Measurements from ENCODE around the gene CTDNEP1.

Gene CTDNEP1

DNA sequence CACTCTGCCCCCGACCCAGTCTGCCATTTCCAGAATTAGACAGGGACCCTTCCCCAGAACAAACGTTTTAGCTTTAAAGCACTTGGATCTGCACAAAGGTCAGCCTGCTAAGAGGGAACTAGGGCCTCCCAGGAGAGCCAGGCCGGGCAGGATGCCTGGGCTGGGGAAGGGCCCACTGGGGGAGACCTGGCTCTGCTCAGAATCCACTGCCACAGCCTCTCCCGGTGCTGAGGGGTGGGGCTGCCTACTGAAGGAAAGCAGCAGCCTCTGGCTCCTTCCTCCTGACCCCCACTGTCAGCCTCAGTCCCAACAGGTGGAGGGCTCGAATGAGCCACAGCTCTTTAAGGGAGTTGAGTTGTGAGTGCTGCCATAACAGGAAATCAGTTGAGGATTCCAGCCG lies 41.2 kb upstream of the CTDNEP1 start:
- no peak for TF ChIP-seq EZH2phosphoT487 (conservative IDR thresholded peaks at IDR 0.05; ENCODE audit: low read length)
- TF ChIP-seq, protein P1, sequence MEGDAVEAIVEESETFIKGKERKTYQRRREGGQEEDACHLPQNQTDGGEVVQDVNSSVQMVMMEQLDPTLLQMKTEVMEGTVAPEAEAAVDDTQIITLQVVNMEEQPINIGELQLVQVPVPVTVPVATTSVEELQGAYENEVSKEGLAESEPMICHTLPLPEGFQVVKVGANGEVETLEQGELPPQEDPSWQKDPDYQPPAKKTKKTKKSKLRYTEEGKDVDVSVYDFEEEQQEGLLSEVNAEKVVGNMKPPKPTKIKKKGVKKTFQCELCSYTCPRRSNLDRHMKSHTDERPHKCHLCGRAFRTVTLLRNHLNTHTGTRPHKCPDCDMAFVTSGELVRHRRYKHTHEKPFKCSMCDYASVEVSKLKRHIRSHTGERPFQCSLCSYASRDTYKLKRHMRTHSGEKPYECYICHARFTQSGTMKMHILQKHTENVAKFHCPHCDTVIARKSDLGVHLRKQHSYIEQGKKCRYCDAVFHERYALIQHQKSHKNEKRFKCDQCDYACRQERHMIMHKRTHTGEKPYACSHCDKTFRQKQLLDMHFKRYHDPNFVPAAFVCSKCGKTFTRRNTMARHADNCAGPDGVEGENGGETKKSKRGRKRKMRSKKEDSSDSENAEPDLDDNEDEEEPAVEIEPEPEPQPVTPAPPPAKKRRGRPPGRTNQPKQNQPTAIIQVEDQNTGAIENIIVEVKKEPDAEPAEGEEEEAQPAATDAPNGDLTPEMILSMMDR (IDR thresholded peaks at IDR 0.05; ENCODE audit: insufficient read depth, low read length, poor library complexity, severe bottlenecking), result no peak
- Histone ChIP-seq H3K4me2 (ENCODE audit: low read depth, low read length, poor library complexity, severe bottlenecking) (no peak overlapping the region), H3K9ac (ENCODE audit: low read length) (no peak overlapping the region), H3K9me3 (ENCODE audit: insufficient read depth, low read length) (no peaks in the 10 kb centered on the region), H3K79me2 (ENCODE audit: insufficient read depth, low read length) (no peaks in the 10 kb centered on the region), H3K4me3 (ENCODE audit: insufficient read depth, low read length, poor library complexity, severe bottlenecking) (no peak overlapping the region), H4K20me1 (ENCODE audit: low read depth, low read length) (no peaks in the 10 kb centered on the region), H2AFZ (ENCODE audit: low read depth, low read length, severe bottlenecking) (no peak overlapping the region), H3K36me3 (ENCODE audit: low read length) (no peaks in the 10 kb centered on the region), H3K9me2 (replicated peaks; ENCODE audit: insufficient read depth, low read length) (no peaks in the 10 kb centered on the region), H3K27me3 (ENCODE audit: low read length) (no peaks in the 10 kb centered on the region), H3K27ac (ENCODE audit: low read depth, low read length) (no peak overlapping the region), H3F3A (ENCODE audit: insufficient read depth) (no peaks in the 10 kb centered on the region)

DNA sequence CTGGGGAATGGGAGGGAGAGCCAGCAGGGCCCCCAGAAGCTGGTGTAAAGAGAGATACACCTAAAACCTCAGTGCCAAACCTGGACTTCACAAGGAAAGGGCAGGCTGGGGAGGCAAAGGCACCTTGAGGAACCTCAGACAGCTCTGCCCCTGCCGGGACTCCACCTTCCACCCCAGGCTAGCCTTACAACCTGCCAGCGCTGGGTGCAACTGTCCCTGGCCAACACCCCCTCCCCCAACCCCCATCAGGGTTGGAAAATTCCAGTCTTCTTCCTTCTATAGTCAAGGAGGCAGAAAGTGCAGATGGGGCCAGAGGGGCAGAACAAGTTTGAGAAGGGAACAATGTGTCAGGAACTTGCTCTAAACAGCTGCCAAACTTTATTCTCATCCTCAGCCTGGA lies 40.7 kb upstream of the CTDNEP1 start:
- TF ChIP-seq, protein P1 (IDR thresholded peaks at IDR 0.05; ENCODE audit: insufficient read depth, low read length, poor library complexity, severe bottlenecking), result no peak
- TF ChIP-seq EZH2phosphoT487 (conservative IDR thresholded peaks at IDR 0.05; ENCODE audit: low read length), result no peak
- Histone ChIP-seq H3K27ac (ENCODE audit: low read depth, low read length) (no peak overlapping the region), H3K4me2 (ENCODE audit: low read depth, low read length, poor library complexity, severe bottlenecking) (no peak overlapping the region), H3F3A (ENCODE audit: insufficient read depth) (no peaks in the 10 kb centered on the region), H3K9me2 (replicated peaks; ENCODE audit: insufficient read depth, low read length) (no peaks in the 10 kb centered on the region), H3K79me2 (ENCODE audit: insufficient read depth, low read length) (no peaks in the 10 kb centered on the region), H3K27me3 (ENCODE audit: low read length) (no peaks in the 10 kb centered on the region), H3K9me3 (ENCODE audit: insufficient read depth, low read length) (no peaks in the 10 kb centered on the region), H3K36me3 (ENCODE audit: low read length) (no peaks in the 10 kb centered on the region), H3K9ac (ENCODE audit: low read length) (no peak overlapping the region), H4K20me1 (ENCODE audit: low read depth, low read length) (no peaks in the 10 kb centered on the region), H3K4me3 (ENCODE audit: insufficient read depth, low read length, poor library complexity, severe bottlenecking) (no peak overlapping the region), H2AFZ (ENCODE audit: low read depth, low read length, severe bottlenecking) (no peak overlapping the region)

DNA sequence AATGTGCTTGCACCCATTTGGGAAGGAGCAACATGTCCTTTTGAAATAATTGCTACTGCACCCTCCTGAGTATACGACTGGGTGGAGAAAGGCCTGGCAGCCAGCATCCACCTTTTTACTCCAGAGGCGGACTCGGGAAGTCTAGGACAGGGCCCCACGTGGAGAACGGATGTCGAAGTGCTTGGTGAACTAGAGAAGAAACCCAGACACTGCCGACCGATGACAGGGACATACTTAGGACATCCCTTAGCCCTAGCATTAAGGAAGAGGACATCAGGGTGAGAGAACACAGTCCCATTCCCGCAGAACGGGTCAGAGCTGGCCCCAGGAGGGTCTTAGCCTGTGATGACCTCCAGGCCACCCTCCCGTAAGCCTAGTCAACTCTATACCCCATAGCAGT lies 39.2 kb upstream of the CTDNEP1 start:
- no peaks in the 10 kb centered on the region for H3K9me3 ChIP-seq (ENCODE audit: insufficient read depth, low read length)
- TF ChIP-seq EZH2phosphoT487 (conservative IDR thresholded peaks at IDR 0.05; ENCODE audit: low read length), result no peak
- TF ChIP-seq, protein P1 (IDR thresholded peaks at IDR 0.05; ENCODE audit: insufficient read depth, low read length, poor library complexity, severe bottlenecking), result no peak
- no peak overlapping the region for H2AFZ ChIP-seq (ENCODE audit: low read depth, low read length, severe bottlenecking)
- no peak overlapping the region for H3K27ac ChIP-seq (ENCODE audit: low read depth, low read length)
- H3K36me3 ChIP-seq (ENCODE audit: low read length), result no peaks in the 10 kb centered on the region
- H3K9me2 ChIP-seq (replicated peaks; ENCODE audit: insufficient read depth, low read length), result no peaks in the 10 kb centered on the region
- no peak overlapping the region for H3K4me2 ChIP-seq (ENCODE audit: low read depth, low read length, poor library complexity, severe bottlenecking)
- H3K4me3 ChIP-seq (ENCODE audit: insufficient read depth, low read length, poor library complexity, severe bottlenecking), result no peak overlapping the region
- no peaks in the 10 kb centered on the region for H3K27me3 ChIP-seq (ENCODE audit: low read length)
- no peaks in the 10 kb centered on the region for H3F3A ChIP-seq (ENCODE audit: insufficient read depth)
- H4K20me1 ChIP-seq (ENCODE audit: low read depth, low read length), result no peaks in the 10 kb centered on the region
- H3K79me2 ChIP-seq (ENCODE audit: insufficient read depth, low read length), result no peaks in the 10 kb centered on the region
- no peak overlapping the region for H3K9ac ChIP-seq (ENCODE audit: low read length)
